Adipocyte (in vitro differentiated cells): ENCODE measurements around the gene PLXNA4.
"Not testable (repeated sequence)": the region's sequence is repeated elsewhere in the genome, so short reads cannot be mapped to it uniquely, and the experiment has no call there.

Experiments
- DNase-seq: peaks from one replicate; pipeline ENCODE4 v3.0.0-alpha.2; 2015; ENCODE audit warnings: low read depth
- H3K27me3 ChIP-seq: replicated peaks from 2 replicates; pipeline ENCODE4 v1.7.0; 2013; ENCODE audit warnings: mild to moderate bottlenecking, low read length, moderate library complexity; ENCODE audit not compliant: control insufficient read depth, insufficient read depth
- H3K36me3 ChIP-seq: 2 replicates; pipeline ENCODE4 v1.7.0; 2013; ENCODE audit warnings: low read length, mild to moderate bottlenecking, moderate library complexity; ENCODE audit not compliant: control insufficient read depth, insufficient read depth, severe bottlenecking
- H3K4me1 ChIP-seq: 2 replicates; pipeline ENCODE4 v1.7.0; 2013; ENCODE audit warnings: mild to moderate bottlenecking, low read length, moderate library complexity; ENCODE audit not compliant: control insufficient read depth, insufficient read depth
- H3K4me3 ChIP-seq: 2 replicates; pipeline ENCODE4 v1.7.0; 2013; ENCODE audit warnings: mild to moderate bottlenecking, low read length, moderate library complexity
- H3K9ac ChIP-seq: 2 replicates; pipeline ENCODE4 v1.7.0; 2013; ENCODE audit warnings: mild to moderate bottlenecking, low read length, moderate library complexity
- H3K9me3 ChIP-seq: 2 replicates; pipeline ENCODE4 v1.7.0; 2013; ENCODE audit warnings: mild to moderate bottlenecking, low read length, moderate library complexity; ENCODE audit not compliant: control insufficient read depth

The PLXNA4 gene

GRCh38 chr7:132187869-132188789 lies 388.1 kb downstream of the PLXNA4 start:
- Histone ChIP-seq H3K9me3 (peaks cover 9% of the 10 kb centered on the region), H3K36me3 (peaks cover 95% of the 10 kb centered on the region), H3K9ac (no peak overlapping the region), H3K27me3 (no peaks in the 10 kb centered on the region), H3K4me3 (no peak overlapping the region), H3K4me1 (no peaks in the 10 kb centered on the region)
- no peak for DNase-seq

- no peaks in the 10 kb centered on the region for H3K27me3 ChIP-seq
- peaks cover 95% of the 10 kb centered on the region for H3K36me3 ChIP-seq
- no peak overlapping the region for H3K9ac ChIP-seq
- peaks cover 9% of the 10 kb centered on the region for H3K9me3 ChIP-seq
- no peak for DNase-seq
- no peak overlapping the region for H3K4me3 ChIP-seq
- H3K4me1 ChIP-seq = no peaks in the 10 kb centered on the region
Measured at GRCh38 chr7:132187391-132187790, 388.9 kb downstream of the PLXNA4 start.

DNA sequence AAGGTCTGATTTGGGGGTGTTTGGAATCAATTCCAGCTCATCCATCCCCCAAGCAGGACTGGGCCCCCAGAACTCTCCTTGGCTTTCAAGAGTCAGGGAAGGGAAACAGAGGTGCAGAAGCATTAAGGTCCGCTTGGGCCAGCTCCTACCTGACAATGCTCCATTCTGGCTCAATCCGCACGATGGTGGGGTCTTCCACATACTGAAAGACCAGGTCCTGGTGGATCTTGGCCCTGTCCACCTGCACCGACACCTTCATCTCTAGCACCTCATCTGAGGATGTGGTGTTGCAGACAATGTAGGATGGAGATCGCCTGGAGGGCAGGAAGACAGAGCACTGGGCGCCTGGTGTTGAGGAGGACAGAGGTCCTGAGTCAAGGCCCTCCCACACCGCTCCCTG lies 391.1 kb downstream of the PLXNA4 start:
- Histone ChIP-seq H3K36me3 (peaks cover 96% of the 10 kb centered on the region), H3K4me3 (no peak overlapping the region), H3K4me1 (no peaks in the 10 kb centered on the region), H3K9ac (no peak overlapping the region), H3K27me3 (no peaks in the 10 kb centered on the region), H3K9me3 (peaks cover 9% of the 10 kb centered on the region)
- no peak for DNase-seq

- Histone ChIP-seq H3K9me3 (peaks cover 9% of the 10 kb centered on the region), H3K4me1 (no peaks in the 10 kb centered on the region), H3K4me3 (no peak overlapping the region), H3K27me3 (no peaks in the 10 kb centered on the region), H3K9ac (no peak overlapping the region), H3K36me3 (peaks cover 99% of the 10 kb centered on the region)
- no peak for DNase-seq
Measured at GRCh38 chr7:132183781-132184380, 392.4 kb downstream of the PLXNA4 start.

DNA sequence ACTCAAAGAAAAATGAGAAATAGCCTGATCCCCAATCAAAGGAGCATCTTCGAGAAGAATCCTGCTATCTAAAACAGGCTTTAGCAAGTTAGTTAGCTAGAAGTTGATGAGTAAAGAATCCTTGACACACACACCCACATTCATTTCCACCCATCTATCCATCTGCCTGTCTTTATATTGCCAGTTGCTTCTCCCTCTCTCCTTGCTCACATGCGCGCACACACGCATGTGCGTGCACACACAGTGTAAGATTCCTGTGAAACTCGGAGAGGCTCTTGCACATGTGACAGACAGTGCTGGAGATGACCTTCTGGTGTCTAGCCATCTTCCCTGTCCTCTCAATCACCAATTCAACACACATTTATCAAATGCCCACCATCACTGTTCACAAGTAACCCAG lies 393.3 kb downstream of the PLXNA4 start:
- Histone ChIP-seq H3K36me3 (peaks cover 99% of the 10 kb centered on the region), H3K4me3 (no peak overlapping the region), H3K9ac (no peak overlapping the region), H3K9me3 (peaks cover 9% of the 10 kb centered on the region), H3K27me3 (no peaks in the 10 kb centered on the region), H3K4me1 (no peaks in the 10 kb centered on the region)
- DNase-seq = no peak

DNA sequence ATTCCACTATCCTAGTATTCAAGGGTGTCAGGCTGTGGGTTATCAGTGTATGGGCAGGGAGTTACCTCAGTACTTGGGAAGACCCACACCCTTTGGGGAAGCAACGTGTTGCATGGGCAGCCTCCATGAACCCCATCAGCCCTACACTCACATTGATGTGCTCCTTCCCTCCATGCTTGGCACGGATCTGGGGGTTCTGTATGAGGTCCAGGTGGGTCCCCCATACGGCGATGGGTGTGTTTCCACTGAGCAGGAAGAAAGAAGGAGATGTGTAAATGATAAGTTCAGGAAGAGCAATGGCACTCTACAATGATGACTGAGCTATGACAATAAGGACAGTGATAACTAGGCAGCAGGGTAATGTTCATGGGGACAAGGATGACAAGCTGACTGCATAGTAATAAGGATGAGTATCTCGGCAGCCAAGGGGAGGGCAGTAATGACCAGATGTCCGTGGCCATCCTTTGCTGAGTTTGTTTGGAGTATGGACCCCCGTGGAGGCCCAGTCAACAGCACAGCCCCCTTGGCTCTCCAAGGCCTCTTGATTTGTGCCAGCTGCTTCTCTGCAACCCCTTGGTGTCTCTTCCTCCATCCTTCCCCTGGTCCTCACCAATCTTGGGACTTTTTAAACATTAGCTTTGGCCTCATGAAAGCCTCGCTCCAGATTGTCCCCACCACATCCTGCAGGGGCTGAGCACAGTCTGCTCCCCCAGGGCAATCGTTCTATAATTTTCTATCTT lies 394.2 kb downstream of the PLXNA4 start:
- Histone ChIP-seq H3K4me3 (no peak overlapping the region), H3K27me3 (no peaks in the 10 kb centered on the region), H3K9me3 (peaks cover 3% of the 10 kb centered on the region), H3K36me3 (peaks cover 94% of the 10 kb centered on the region), H3K4me1 (no peaks in the 10 kb centered on the region), H3K9ac (no peak overlapping the region)
- no peak for DNase-seq

DNA sequence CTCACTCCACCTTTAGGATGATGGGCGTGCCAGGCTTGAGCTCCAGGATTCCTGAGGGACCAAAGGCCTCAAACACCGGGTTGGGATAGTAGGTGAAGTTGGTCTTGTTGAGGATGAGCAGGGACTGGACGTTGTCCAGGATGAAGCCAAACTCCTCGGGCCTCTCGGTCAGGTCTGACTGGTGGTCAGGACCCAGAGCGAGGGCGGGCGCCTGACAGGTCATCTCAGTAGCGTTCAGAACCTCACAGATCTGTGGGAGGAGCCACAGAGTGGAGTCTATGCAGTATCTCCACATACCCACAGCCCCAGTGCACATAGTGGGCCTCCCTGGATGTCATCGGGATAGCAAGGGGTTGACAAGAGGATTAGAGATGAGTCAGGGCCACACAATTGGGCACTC lies 394.9 kb downstream of the PLXNA4 start:
- Histone ChIP-seq H3K27me3 (no peaks in the 10 kb centered on the region), H3K4me3 (no peak overlapping the region), H3K9me3 (no peaks in the 10 kb centered on the region), H3K4me1 (no peaks in the 10 kb centered on the region), H3K36me3 (peaks cover 94% of the 10 kb centered on the region), H3K9ac (no peak overlapping the region)
- DNase-seq = no peak

- no peaks in the 10 kb centered on the region for H3K4me1 ChIP-seq
- H3K27me3 ChIP-seq = no peaks in the 10 kb centered on the region
- H3K9ac ChIP-seq = no peak overlapping the region
- H3K4me3 ChIP-seq = no peak overlapping the region
- H3K36me3 ChIP-seq = peaks cover 94% of the 10 kb centered on the region
- DNase-seq = no peak
- H3K9me3 ChIP-seq = no peaks in the 10 kb centered on the region
Measured at GRCh38 chr7:132180481-132180880, 395.8 kb downstream of the PLXNA4 start.

DNA sequence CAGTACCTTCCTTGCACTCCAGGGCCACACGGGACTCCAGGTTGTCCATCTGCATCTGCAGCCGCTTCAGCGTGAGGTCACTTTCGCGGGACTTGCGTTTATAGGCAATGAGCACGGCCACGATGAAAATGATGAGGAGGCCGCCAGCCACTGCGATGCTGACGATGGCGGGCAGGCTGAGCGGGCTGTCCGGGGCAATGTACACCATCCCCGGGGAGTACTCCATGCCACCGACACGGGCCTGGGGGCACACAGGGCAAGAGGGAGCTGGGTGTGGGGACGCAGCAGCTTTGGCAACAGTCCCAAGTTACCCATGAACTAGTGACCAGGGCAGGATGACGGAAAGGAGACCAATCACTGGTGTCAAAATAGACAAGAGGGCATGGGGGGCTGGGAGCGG lies 396.6 kb downstream of the PLXNA4 start:
- no peak overlapping the region for H3K9ac ChIP-seq
- H3K9me3 ChIP-seq = no peaks in the 10 kb centered on the region
- peaks cover 94% of the 10 kb centered on the region for H3K36me3 ChIP-seq
- DNase-seq = no peak
- H3K27me3 ChIP-seq = no peaks in the 10 kb centered on the region
- H3K4me3 ChIP-seq = no peak overlapping the region
- H3K4me1 ChIP-seq = no peaks in the 10 kb centered on the region

DNA sequence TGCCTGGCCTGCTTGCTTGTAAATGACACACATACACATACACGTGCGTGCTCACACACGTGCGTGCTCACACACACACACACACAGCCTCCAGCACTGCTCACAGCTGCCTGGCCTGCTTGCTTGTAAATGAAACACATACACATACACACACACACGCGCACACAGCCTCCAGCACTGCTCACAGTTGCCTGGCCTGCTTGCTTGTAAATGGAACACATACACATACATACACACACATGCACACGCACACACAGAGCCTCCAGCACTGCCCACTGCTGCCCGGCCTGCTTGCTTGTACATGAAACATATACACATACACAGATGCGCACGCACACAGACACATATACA lies 397.2 kb downstream of the PLXNA4 start:
- H3K9me3 ChIP-seq = no peaks in the 10 kb centered on the region
- H3K9ac ChIP-seq = no peak overlapping the region
- H3K27me3 ChIP-seq = no peaks in the 10 kb centered on the region
- no peak for DNase-seq
- no peak overlapping the region for H3K4me3 ChIP-seq
- peaks cover 94% of the 10 kb centered on the region for H3K36me3 ChIP-seq
- H3K4me1 ChIP-seq = no peaks in the 10 kb centered on the region

GRCh38 chr7:132178402-132179079 lies 397.7 kb downstream of the PLXNA4 start:
- not testable (repeated sequence) for H3K9me3 ChIP-seq, H3K9ac ChIP-seq, H3K27me3 ChIP-seq, DNase-seq, H3K4me1 ChIP-seq, H3K4me3 ChIP-seq
- peaks cover 94% of the 10 kb centered on the region for H3K36me3 ChIP-seq
